Retinal pigment epithelial cell (primary cell): Measurements from ENCODE around the gene SLC17A9.

Experiments
- DNase-seq: peaks from one replicate; pipeline ENCODE4 v3.0.0-alpha.2; 2010; ENCODE audit warnings: low read depth
- H3K4me3 ChIP-seq: 2 replicates; pipeline ENCODE4 v1.5.1; 2011; ENCODE audit warnings: mild to moderate bottlenecking, low read length, control low read depth, moderate library complexity
- CTCF ChIP-seq: conservative IDR thresholded peaks from 2 replicates; pipeline ENCODE4 v1.5.1; 2011; ENCODE audit warnings: low read depth, low read length, control low read depth, inconsistent platforms

The SLC17A9 gene

DNA sequence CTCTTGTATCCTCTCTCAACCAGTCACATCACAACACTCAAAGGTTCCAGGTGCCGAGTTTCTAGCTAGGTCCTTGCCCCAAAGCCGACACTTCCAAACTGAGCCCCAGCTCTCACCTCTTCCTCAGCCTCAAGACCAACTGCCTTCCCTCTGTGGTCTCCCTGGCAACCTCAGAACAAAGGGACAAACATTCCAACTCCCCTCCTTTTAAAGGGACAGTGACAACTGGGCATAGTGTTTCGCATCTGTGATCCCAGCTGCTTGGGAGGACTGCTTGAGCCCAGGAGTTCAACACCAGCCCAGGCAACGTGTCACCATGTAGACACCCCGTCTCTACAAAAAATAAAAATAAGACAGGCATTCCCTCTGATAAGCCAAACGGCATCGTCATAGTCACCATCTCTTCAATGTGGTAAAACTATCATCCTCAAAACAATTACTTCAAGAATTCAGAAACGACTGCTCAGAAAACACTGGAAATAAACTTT is 37.5 kb upstream of the SLC17A9 start:
- TF ChIP-seq CTCF: no peak
- H3K4me3 ChIP-seq: no peak overlapping the region
- no peak for DNase-seq

- no peak for TF ChIP-seq CTCF
- no peak overlapping the region for H3K4me3 ChIP-seq
- DNase-seq: no peak
Observed at GRCh38 chr20:62916703-62917476, 35.6 kb upstream of the SLC17A9 start.

GRCh38 chr20:62917720-62918119 is 34.8 kb upstream of the SLC17A9 start:
- H3K4me3 ChIP-seq: no peak overlapping the region
- DNase-seq: no peak
- TF ChIP-seq CTCF: no peak

DNA sequence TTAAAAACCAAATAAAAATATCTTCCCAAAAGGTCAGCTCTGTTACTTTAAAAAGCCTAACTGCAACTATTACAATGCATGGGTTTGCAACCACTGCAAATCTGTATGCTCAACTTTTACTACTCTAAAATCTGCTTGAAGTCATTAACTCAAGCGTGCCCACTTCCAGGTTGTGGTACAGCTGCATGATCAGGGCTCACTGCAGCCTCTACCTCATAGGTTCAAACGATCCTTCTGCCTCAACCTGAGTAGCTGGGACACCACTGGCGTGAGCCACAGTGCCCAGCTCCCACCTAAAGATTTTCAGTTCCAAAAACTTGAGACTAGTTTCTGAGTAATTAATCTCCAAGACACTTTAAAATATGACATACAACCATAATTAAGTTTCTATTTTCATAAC is 34.4 kb upstream of the SLC17A9 start:
- H3K4me3 ChIP-seq: no peak overlapping the region
- no peak for DNase-seq
- TF ChIP-seq CTCF: no peak

GRCh38 chr20:62918831-62919230 is 33.7 kb upstream of the SLC17A9 start:
- no peak for DNase-seq
- no peak for TF ChIP-seq CTCF
- no peak overlapping the region for H3K4me3 ChIP-seq

- TF ChIP-seq CTCF: no peak
- no peak for DNase-seq
- no peak overlapping the region for H3K4me3 ChIP-seq
Observed at GRCh38 chr20:62920039-62920645, 32.4 kb upstream of the SLC17A9 start.
